GM19193 (cell line): Measurements from ENCODE around the gene SLC23A1.
A peak's percentile ranks its signal among the peaks of the same experiment; 100 is the strongest.

ENCODE experiments used
- POLR2A ChIP-seq: IDR thresholded peaks from 4 replicates; pipeline ENCODE4 v1.6.1; 2011; ENCODE audit not compliant: insufficient read depth, insufficient read length; ENCODE audit errors: extremely low read depth

The SLC23A1 gene

DNA sequence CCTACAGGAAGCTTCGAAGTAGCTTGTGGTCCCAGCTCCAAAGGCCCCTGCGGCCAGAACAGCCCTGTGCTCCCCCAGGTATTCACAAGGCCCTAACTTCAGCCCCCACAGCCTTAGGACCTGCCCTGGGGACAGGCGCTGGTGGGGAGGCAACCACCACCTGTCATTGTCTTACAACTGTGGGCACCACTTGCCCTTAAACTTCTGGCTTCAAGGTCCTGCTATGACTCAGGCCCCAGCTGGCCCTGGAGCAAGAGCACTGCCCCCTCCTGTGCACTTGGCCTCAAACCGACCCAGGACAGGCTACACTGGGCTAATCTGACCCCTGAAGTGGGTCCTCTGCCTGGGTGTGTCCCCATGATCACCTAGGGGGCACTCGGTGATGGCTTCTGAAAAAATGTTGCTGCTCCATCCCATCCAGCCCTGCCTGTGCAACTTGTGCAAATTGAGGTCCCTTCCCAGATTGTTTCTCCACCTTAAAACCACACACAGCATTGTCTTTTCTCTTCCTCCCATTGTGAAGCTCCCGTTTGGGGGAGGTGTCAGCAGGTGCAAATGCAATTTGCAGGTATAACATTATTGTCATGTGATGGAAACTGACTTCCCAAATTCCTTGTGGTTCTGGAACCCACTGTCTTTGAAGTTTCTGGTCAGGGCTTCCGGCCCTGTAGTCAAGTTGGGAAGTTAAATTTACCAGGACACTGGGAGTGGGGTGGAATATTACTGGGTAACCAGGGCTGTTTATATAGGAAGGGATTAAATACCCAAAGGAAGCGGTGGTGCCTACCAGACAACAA, 12.9 kb upstream of the SLC23A1 start:
- TF ChIP-seq POLR2A, result peak; percentile 28

DNA sequence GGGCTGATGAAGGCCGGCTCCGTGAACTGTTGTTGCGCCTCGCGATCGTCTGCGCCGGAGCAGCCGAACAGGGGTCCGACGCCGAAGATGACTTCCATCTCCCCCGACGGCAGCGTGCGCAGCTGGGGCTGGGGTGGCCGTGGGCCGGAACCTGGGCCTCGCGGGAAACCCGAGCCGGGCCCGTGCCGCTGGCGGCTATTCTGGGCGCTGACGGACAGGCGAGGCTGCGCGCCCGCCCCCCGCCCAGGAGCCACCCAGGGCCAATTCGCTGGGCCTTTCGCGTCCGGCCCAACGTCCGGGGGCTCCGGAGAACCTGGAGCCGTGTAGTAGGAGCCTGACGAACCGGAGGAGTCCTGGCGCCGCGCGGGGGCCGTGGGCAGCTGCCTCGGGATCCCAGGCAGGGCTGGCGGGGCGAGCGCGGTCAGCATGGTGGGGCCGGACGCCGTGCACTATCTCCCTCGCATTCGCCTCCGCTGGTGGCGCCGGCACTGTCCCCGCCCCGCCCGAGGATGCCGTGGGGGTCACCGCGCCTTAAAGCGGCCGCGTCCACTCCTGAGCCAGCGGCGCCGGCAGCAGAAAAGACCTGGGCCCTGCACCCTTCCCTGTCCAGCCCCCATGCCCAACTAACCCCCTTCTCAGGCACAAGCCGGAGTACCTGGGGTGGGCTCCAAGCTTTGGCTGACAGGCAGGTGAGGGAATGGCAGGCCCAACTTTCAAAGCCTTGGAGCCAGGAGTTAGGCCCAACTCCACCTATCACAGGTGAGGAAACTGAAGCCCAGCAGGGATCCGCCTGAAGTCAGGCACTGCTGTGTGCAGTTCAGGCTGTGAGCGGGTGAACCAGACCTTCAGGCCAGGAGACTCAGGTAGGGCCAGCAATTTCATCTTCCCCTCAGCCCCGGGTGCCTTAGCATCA, 11.8 kb upstream of the SLC23A1 start, which contains the start of gene PROB1:
Gene PROB1 (minus strand): TSS at position 451 of the 913 bp plus-strand sequence. CDS start 23 bp downstream, at position 428.
- TF ChIP-seq POLR2A, result no peak

DNA sequence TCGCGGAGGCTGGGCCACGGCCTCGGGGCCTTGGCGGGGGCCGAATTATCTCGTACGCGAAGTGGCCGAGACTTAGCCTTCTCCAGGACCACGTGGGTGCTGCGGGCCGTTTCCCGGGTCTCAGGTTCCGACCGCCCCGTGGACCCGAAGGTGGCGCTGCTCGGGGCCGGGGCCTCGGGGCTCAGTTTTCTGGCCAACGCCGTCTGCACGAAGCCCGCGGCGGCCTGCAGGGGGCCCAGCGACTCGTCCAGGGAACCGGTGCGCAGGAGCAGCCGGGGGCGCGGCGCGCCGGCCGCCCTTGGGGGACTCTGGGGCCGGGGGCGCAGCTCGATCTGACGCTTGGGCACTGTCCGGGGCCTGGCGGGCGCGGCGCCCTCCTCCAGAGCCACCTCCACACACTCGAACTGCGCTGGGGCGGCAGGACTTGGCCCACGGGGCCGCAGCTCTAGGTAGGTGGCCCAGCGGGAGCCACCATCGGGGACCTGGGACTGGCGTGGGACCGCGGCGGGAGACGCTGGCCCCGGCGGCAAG, 11.1 kb upstream of the SLC23A1 start:
- TF ChIP-seq POLR2A, result no peak

GRCh38 chr5:139393497-139394122, 10.5 kb upstream of the SLC23A1 start:
- no peak for TF ChIP-seq POLR2A

DNA sequence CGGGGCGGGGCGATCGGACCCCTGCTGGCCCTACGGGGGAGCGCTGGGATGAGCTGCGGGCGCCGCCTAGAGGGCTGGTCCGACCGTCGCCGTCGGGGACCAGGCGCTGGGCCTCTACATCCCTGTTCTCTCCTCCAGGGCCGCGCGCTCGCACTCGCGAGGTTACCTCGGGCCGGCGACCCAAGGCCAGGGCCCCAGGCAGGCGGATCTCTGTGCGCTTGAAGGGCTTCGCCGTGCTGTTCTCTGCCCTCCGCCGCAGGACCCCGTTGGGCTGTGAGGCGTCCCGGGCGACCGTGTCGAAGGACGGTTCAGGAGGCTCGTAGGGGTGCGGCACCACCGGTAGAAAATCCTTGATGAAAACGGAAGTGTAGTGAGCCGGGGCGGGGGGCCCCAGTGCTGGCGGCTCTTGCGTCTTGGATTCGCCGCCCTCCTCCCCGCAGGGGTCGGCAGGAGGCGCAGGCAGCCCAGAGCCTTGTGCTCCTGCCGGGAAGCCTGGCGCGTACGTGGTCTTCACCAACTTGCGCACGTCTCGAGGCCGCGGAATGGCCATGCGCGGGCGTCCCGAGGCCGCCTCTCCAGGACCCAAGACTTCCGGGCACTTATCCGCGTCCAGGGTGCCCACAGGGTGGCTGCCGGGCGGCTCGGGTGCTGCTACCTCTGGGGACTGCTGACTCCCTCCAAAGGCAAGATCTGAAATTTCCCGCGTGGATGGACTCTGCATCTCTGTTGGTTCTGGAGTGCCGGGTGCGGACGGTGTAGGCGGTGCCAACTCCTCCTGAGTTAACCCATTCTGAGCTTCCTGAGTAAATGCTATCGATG, 9.8 kb upstream of the SLC23A1 start:
- TF ChIP-seq POLR2A, result peak; percentile 24

- peak; percentile 29 for TF ChIP-seq POLR2A
Observed at GRCh38 chr5:139392324-139392677, 9.2 kb upstream of the SLC23A1 start.

GRCh38 chr5:139391570-139392323, 8.7 kb upstream of the SLC23A1 start:
- peak; percentile 57 for TF ChIP-seq POLR2A

GRCh38 chr5:139390639-139391569, 7.8 kb upstream of the SLC23A1 start:
- TF ChIP-seq POLR2A, result peak; percentile 12

DNA sequence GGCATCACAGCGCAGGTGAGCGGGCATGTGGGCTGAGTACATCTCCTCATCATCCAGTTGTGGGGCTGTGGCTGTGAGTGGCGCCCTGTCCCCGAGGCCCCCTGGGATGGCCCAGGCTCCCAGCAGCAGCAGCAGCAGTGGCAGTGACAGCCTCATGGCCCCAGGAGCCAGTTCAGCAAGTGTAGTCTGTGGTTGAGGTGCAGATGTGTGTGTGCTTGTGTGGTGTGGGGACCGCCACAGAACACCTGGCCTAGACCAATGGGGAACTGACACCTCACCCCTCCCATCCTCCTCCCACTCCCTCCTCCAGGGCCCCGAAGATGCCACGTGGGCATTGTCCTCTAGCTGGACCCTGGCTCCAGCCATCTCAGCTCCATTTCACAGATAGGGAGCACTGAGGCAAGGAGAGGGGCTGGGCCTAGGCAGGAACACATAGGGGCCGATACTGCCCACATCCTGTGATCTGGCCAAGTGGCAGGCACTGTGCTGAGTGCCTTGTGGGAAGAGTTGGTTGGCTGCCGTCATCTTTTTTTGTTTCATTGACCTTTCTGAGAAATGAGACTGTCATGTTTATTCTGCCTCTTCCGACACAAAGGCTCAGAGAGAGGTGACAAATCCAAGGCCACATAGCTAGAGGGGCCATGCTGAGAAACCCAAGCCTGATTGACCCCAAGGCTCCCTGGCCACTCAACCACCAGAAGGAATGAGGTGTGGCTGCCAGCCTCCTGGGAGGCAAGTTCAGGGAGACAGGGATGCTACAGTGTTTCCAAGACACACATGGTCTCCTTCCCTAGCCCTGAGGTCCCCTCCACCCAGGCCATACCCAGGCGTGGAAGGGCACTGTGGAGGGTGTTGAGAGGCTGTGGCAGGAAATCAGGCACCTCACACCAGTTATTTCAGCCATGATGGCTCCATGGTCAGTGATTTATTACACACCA, 6.9 kb upstream of the SLC23A1 start, which contains the start of gene MZB1:
Gene MZB1 (minus strand): TSS at position 213 of the 938 bp plus-strand sequence. CDS start 57 bp downstream, at position 156.
- peak; percentile 95 for TF ChIP-seq POLR2A

GRCh38 chr5:139388198-139388821, 5.2 kb upstream of the SLC23A1 start:
- TF ChIP-seq POLR2A, result no peak
